Measurements from ENCODE around the gene UNC80.

Gene UNC80

DNA sequence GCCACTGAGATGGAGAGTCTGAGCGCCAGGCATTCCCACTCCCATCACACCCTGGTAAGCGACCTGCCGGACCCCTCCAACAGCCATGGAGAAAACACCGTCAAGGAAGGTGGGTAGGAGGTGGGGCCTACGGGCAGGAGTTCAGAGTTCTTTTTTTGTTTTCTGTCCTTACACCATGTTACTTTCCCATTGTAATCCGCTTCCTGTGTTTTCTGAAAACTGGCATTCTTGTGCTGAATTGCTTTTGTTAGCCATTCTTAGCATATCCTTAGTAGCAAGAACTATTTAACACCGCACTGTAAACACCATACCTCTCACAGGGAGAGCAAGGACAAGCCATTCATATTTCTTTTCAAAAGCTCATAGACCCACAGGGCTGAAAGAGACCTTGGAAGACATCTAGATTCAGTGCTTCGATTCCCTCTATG lies 46.2 kb downstream of the UNC80 start:
- no peak for DNase-seq

DNA sequence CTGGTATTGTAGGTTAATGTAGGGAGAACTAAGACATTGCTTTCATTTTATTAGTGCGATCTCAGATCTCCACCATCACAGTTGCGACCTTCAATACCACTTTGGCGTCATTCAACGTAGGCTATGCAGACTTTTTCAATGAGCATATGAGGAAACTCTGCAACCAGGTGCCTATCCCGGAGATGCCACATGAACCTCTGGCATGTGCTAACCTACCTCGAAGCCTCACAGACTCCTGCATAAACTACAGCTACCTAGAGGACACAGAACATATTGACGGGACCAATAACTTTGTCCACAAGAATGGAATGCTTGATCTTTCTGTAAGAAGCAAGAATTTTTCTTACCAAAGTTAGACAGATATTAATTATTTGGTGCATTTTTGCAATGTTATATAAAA lies 47.3 kb downstream of the UNC80 start:
- DNase-seq = no peak

DNA sequence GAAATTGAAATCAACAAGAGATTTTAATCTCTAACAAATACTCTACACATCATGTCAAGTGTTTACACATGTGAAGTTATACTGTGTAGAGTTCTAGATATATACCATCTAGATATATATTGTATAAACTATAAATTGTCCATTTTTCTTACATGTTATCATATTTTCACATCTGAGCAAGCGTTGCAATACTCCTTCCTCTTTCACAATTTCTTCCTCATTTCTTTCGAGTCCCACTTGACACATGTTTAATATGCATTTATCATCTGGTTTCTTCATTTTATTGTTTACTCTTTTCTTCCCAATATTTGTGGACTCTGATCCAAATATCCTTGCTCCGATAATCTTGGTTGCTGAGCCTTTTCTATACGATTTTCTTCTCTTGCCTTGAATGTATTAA lies 50.2 kb downstream of the UNC80 start:
- DNase-seq = no peak

DNA sequence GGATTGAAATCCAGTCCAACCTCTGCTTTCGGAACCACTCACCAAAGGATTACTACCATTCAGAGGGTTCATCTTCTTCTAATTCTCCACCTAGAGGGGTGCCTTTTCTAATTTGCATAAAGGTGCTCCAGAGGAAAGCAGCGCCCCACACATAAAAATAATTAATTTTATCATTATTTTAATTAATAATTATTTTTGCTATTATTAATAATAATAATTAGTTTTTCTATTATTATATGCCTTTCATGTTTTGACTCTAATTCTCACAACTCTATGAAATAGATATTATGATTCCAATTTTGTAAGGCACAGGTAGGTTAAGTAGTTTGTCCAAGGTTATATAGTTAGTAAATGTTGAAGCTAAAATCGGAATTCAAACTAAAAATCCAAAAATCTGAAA lies 51.9 kb downstream of the UNC80 start:
- DNase-seq = no peak

DNA sequence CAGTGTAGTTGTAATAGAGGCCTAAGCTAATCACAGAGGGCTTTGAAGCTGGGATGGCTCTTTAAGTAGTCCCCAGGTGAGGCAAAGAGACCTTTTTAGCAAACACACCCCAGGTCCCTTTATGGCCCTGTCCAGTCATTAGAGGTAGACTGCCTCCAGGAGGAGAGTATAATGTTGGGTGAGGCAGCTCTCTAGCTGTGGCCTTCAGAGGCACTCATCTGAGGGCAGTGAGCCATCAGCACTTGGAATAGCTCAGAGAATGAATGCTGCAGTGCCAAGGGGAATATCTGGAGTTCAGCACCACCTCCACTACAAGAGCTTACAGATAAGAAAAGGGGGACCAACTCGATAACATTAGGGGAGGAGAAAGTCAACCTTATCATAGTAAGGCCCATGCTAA lies 52.8 kb downstream of the UNC80 start:
- no peak for DNase-seq

DNA sequence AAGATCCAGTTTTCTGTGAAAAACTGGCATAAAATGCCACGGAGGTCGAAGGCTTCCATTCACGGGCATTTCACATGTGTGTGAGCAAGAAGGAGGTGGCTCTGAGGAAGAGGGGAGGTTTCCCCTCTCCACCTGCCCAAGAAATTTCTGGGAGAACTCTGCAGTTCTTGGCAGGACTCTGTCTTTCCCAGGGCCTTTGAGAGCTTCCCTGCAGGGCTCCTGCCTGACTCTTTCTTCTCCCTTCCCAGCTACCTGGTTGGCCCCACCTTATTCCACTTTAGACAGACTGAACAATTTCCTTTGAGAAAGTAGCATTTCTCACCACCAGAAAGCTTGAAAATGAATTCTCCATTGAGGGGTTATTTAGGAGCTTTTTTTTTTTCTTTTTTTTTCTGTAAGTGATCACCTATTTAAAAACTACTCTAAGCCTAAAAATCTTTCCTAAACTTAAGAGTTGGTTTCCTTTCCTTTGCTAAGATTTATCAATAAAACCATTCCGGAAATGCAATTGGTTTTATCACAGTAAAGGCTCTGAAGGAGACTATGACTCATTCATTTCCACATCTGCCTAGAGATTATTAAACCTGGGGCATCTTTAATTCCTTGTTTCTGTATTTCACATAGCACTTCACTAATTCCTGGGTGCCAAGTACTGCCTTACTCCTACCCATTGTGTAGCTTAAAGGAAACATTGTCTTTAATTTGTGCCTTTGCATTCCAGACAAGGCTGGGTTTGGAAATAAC lies 59.3 kb downstream of the UNC80 start:
- DNase-seq = no peak

DNA sequence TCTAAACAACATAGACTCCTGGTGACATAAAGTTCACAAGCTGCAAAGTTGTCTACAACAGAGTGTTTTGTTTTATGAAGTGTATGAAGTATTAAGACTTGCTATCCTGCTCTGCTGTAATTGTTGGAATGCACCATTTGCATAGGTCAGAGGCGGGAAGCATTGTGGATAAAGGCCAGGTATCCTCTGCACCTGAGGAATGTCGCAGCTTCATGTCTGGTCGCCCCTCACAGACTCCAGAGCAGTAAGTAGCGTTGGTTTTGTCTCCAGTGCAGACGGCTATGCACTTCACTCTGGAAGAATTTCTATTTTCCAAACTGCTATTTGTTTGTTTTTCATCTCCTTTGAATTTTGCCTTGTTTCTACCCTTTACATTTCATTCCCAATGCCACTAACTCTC lies 63.1 kb downstream of the UNC80 start:
- DNase-seq = no peak

DNA sequence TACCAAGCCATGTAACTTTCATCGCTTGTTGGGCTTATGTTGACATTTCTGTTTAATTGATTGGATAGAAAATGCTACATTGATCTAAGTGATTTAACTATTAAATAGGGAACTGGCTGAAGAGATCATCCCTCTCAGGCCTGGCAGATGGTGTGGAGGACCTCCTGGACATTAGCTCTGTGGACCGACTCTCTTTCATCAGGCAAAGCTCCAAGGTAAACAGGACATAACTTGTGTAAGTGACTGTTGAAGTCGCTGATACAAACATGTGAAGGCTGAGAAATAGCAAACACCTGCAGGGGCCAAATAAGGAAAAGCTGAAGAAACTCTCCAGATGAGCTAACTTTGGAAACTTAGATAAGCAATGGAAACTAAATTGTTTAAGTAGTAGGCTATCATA lies 68.8 kb downstream of the UNC80 start:
- no peak for DNase-seq

DNA sequence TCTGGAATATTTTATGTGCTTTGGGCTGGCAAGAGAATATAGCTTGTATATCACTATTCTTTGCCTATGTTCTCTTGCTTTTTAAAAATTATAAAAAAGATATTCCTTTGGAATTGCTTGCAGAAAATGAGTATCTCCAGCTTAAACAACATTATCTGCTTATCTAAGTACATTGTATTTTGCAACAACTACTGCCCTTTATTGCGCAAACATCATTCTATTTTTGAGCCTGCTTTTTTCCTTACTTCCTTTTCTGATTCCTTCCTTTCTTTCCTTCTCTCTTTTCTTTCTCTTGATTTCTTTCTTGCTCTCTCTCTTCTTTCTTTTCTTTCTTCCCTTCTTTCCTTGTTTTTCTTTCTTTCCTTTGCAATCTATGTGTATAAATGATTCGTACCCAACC lies 74.0 kb downstream of the UNC80 start:
- no peak for DNase-seq

DNA sequence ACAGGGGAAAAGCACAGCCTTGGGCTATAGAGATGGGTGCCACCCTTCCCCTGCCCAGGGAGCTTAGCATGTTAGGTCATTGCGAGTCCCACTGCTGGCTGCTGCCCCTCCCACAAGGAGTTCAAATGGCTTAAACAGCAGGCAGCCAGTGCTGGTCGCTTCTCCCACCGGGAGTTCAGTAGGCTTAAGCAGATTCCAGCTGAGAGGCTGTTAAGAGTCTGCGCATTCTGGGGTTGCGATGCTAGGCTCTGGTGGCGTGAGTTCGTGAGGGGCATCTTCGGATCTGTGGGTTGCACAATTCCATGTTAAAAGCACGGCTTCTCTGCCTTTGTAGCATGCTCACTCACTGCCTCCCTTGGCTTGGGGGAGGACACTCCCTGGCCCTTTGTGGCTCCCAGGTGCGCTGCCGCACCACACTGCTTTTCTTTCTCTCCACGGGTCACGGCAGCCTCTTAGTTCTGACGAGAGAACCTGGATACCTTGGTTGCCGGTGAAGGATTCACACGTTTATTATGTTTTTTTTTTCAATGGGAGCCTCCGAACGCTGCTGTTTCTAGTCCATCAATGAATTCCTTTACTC lies 93.2 kb downstream of the UNC80 start:
- no peak for DNase-seq

DNA sequence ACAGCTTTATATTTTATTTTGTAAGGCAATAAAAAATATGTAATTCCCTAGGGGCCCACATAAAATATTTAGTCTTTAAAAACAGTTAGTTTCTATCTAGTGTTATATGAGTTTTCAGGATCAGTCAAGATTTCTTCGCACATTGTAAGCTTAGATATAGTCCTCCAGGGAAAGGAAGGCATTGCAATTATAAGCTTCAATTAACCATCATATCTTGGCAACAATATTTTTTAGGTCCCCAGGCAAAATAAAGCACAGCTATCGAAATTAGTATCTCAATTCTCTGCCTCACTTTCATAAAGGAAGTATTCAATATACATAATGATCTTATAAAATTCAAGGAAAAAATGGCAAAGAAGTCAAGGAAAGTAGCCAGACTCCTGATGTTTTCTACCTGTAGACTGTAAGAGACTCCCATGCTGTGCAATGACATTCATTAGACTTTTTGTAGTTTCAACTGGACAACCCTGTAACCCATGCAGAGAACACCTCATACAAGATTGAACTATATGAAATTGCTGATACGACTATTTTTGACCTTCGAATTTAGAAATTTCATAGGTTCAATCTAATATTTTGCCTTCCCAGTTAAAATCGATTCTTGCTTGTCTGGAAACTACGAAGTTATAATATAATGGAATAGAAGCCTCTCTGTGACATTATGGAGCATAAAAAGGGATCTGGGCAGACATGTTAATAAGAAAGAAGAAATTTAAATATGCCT lies 96.8 kb downstream of the UNC80 start:
- no peak for DNase-seq

DNA sequence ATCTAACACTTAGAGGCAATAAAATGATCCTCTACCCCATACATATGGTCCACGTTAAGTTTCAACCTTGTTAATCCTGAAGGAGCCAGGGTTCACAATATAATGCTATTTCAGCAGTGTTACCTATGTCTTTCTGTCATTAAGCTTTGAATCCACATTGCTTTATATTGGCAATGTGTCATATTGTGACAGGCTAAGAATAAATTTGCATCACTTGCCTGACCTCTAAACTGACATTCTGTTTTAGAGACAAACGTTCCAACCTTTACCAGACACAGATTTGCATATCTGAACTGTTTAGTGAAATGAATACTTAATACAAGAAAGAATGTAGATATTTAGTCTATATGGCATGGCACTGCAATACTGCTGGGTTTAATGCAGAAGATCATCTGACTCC lies 98.4 kb downstream of the UNC80 start:
- DNase-seq = no peak

DNA sequence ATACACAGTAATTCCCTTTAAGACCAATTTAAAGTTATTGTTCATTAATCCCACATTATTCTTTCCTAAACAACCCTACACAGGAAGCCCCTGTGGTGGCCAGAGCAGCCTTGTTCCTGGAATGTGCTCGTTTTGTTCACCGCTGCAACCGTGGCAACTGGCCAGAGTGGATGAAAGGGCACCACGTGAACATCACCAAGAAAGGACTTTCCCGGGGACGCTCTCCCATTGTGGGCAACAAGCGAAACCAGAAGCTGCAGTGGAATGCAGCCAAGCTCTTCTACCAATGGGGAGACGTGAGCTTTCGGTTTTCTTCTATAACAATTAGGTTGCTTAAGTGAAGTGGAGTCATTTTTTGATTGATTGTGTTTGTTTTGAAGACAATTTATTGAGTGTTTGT lies 101.0 kb downstream of the UNC80 start:
- DNase-seq = no peak

DNA sequence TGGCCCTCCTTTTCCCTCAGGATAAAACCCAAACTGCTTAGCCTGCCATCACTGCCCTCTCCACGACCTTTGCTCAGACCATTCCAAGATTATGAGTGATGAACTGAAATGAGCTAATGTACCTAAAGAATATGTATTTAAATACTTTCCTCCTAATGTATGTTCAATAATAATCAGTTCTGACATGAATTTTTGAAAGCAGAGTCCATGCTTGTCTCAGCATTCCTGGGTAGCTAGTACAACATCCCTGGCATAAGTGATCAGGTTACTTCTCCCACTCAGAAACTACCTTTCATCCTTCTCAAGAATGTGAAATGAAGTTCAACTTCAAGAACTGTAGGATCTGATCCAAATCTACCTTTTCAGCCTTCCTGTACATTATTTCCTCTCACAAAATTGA lies 103.6 kb downstream of the UNC80 start:
- no peak for DNase-seq

DNA sequence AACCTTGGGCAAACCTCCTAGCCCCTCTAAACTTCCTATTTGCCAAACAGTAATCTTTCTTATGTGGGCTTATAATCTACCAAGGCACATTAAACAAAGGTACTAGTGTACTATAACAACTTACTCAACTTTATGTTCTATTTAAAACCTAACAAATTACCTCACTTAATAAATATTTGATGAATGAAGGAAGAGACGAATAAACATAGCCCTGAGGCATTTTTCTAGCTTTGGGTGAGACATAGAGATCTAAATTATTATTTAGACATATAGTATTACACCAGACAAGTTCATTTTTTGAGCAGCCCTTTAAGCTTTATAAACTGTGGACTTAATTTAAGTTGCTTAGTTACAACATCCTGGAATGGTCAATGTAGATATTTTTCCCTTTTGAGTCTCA lies 104.6 kb downstream of the UNC80 start:
- DNase-seq = no peak

DNA sequence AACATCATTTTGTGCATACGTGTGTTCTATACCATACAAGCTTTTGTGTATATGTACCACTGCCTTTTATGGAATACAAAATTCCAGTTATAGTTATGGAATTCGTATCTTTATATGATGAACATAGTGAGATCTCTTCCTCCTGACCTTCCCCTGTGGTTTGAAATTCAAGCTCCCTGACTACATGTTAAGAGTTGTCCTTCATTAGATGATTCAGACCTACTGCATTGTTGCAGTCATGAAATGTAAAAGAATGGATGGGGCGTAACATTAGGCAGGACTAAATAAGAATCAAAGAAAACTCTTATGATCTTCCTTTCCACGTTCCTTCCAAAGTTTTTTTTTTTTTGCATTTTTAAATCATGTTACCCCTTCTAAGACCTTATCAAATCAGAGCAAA lies 107.1 kb downstream of the UNC80 start:
- no peak for DNase-seq

DNA sequence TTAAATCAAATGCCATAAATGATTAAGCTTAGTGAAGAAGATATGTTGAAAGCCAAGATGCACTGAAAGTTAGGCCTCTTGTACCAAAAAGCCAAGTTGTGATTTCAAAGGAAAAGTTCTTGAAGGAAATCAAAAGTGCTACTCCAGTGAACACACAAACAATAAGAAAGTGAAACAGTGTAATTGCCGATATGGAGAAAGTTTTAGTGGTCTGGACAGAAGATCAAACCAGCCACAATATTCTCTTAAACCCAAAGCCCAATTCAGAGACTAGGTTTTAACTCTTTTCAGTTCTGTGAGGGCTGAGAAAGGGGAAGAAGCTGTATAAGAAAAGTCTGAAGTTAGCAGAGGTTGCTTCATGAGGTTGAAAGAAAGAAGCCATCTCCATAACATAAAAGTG lies 129.0 kb downstream of the UNC80 start:
- no peak for DNase-seq

DNA sequence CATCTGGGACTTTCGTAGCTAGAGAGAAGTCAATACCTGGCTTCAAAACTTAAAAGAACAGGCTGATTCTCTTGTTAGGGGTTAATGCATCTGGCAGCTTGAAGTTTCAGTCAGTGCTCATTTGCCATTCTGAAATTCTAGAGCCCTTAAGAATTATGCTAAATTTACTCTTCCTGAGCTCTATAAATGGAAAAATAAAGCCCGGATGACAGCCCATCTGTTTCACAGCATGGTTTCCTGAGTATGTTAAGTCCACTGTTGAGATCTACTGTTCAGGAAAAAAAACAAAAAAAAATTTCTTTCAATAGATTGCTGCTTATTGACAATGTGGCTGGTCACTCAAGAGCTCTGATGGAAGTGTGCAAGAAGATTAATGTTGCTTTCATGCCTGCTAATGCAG lies 129.5 kb downstream of the UNC80 start:
- DNase-seq = no peak

DNA sequence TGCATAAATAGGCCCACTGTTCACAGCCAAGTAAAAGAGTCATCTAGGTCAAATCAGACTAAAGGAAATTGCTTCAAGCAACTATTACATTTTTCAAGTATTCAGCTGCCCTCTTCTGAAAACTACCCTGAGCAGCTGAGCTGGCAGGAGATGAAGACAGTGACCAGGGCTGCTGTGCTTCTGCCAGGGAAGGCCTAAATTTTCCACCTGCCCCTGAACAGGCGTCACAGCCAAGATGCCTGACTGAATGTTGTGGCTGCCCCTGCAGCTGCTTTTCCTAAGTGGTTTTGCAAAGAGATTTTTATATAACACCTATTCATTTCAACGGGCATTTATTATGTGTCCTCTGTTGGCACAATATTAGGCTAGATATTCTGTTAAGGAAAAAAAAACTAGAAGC lies 134.1 kb downstream of the UNC80 start:
- DNase-seq = no peak

DNA sequence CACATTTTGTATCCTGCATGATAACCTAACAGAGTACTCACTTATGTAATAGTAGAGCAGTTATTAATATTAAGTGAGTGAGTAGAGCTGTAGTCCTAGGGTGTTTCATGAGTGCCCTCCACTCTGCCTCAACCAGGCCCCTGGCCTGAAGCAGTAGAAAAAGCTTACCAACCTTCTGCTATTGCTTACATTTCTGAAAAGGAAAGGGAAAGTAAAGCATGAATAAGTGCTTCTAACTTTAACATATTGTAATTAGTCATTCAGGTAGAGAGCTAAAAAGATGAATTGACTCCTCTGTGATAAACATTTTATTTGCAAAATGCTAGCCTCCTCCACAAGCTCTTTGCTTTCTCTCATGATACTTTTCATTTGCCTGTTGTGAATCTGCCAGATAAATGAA lies 136.1 kb downstream of the UNC80 start:
- DNase-seq = no peak

DNA sequence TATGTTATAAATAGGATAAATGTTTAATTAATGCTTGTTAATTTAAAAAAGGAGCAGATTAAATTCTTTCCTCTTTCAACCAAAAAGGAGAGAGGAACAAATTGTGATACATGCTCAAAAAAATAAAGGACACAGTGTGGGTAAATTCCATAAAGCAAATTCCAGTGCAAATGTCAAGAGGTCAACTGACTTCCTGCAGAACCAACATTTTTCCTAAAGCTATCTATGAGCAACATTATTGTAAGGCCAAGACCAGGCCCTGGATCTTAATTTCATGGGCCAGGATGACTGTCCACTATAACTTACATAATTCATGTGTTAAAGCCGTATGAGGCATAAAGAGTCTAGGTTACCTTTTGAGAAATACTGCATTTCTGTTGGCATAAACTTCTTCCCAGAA lies 136.9 kb downstream of the UNC80 start:
- DNase-seq = no peak

DNA sequence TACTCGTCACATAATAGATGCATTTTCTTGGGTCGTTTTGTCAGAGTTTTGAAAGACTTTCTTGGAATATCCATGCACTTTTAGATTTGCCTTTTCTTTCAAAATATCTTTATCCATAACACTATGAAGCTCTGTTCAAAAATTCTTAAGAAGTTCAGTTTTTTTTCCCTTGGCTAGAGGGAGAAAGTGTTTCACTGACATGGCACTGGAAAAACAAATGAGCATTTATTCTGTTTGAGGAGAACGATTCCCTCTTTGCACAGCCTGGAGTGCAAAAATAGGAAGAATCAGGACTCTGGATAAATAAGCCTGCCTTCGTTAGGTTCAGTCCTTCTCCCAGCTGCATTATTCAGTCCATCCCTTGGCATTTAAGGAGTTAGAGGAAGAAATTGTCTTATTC lies 139.9 kb downstream of the UNC80 start:
- DNase-seq = no peak

DNA sequence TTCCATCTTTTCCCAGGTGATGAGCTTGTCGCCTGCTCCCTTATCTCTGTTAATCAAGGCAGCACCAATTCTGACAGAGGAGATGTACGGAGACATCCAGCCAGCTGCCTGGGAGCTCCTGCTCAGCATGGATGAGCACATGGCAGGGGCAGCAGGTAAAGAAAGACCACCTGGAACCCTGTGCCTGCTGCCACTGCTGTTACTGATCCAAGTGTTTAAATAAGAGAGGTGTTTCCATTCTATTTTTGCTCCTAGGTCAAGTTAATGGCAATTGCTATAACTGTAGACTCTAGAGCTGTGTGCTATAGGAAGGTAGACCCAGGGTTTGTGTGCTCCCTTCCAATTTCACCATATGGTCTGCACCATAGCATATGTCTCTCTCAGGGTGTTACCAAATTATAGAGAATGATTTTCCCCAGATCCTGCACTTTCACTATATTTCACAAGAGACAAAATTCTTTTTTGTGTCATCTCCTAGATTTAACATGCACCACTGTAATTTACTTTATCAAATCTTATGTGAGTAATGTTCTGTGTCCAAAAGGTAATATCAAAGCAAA lies 142.2 kb downstream of the UNC80 start:
- no peak for DNase-seq

DNA sequence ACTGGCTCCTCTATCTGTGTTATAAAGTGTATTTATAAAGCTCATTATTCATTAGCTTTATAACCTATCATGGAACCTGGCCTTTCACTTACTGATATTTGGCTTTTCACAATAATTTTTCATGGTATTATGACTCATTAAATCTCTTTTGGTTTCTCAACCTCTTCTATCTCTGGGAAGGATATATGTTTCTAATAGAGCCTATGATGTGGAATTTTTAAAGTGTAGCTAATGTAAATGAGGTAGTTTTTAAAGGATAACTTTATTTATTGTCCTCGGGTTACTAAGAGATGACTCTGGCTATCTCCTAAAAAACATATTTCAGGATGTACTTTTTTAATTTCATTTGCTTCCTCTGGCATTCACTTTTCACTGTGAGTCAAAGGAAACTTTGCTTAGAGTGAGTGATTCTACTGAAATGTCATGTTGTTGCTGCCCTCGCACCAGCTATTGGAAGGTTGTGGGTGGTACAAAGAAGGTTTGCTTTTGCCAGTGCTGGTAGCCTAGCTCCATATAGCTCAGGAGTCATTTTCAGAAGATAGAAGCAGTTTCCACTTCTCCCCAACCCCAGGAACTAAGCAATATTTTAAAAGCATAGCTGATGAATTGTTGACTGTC lies 145.6 kb downstream of the UNC80 start:
- DNase-seq = no peak

Data from activated CD4-positive, alpha-beta T cell treated with anti-CD3 and anti-CD28 coated beads, Interleukin-2, amount 50 U/mL, for 16 hours (primary cell).